Body of pancreas (tissue), 4 donors: ENCODE data around the gene PRCC. TPM values are rescaled to one million over a fixed set of nuclear protein-coding genes. Genes with fewer than 3 reads are reported as not detected.

Experiments
- ATAC-seq: fragments of 150-250 bp; one replicate; pipeline ENCODE4 v1.9.1; 2016
- DNase-seq, 4 donors: peaks; one replicate each; pipeline ENCODE4 v3.0.0-alpha.2; 2019
- H3K27ac ChIP-seq, 4 donors: fragments of 200-600 bp; sonication (generic); 1 replicate in 3 of 4; 2 replicates in 1 of 4; pipeline versions ENCODE4 v1.5.1 to v1.6.1; 2016 to 2019; ENCODE audit warnings: mild to moderate bottlenecking in 1 of 4, mixed read lengths in 1 of 4, moderate library complexity in 1 of 4
- H3K27me3 ChIP-seq, 2 donors: fragments of 200-600 bp; sonication (generic); one replicate each; pipeline ENCODE4 v1.6.0; 2016; ENCODE audit warnings: mild to moderate bottlenecking in 1 of 2
- H3K36me3 ChIP-seq, 2 donors: fragments of 200-600 bp; sonication (generic); replicated peaks in 1 of 2; 2 replicates each; pipeline ENCODE4 v1.5.1; 2016; ENCODE audit warnings: low read depth in 2 of 2; ENCODE audit not compliant: insufficient read depth in 1 of 2
- H3K4me1 ChIP-seq: fragments of 200-600 bp; sonication (generic); one replicate; pipeline ENCODE4 v1.6.0; 2016
- H3K4me3 ChIP-seq, 2 donors: fragments of 200-600 bp; sonication (generic); 1 replicate in 1 of 2; 2 replicates in 1 of 2; pipeline ENCODE4 v1.5.1; 2016 to 2019
- H3K9me3 ChIP-seq, 3 donors: fragments of 200-600 bp; sonication (generic); 1 replicate in 2 of 3; 2 replicates in 1 of 3; pipeline ENCODE4 v1.5.1; 2016
- POLR2A ChIP-seq, 3 donors: fragments of 450-650 bp; IDR thresholded peaks; one replicate each; pipeline ENCODE4 v1.6.1; 2016; ENCODE audit warnings: antibody characterized with exemption in 3 of 3, mild to moderate bottlenecking in 2 of 3
- WGBS, 2 donors: methylation state at CpG; one replicate each; pipeline ENCODE4 v1.1.5; 2017; 5-methylcytosine and 5-hydroxymethylcytosine counted together
- intact Hi-C: fragments of 100-400 bp; cut with DNase I; formaldehyde crosslinking; loops from one replicate; pipeline ENCODE4 v1.15.1; 2023
- total RNA-seq, 2 donors: library from RNA; depleted of rRNA; stranded (reverse); fragments of >200 nt; gene quantifications; one replicate each; pipeline ENCODE4 v1.1.0, GENCODE V29; 2016
- TF ChIP-seq, protein P1 (sequence below), 7 experiments: fragments of 450-650 bp in 4 of 7; fragments of 200-600 bp in 3 of 7; sonication (generic) in 3 of 7; IDR thresholded peaks; one replicate each; pipeline ENCODE4 v1.5.1; 2016 to 2019; ENCODE audit warnings: antibody characterized with exemption in 7 of 7

Gene PRCC
- total RNA-seq, 2 donors from 2014 or later: 19.2 to 28.3 TPM

DNA sequence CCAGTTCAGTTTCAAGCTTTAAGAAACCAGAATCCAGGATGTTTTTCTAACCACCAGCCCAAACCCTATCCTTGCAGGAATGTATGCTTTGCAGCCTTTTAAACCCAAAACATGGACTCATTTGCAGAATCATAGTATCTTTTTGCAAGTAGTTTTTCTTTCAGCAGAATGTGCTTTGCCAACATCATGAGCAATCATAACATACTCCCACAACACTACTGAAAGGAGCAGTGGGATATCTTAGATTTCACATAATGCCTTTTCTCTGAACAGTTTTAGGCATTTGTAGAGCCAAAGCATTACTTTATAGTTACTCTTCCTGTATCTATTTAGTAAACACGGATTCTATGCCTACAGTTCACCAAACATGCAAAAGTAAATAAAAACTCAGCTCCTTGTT, 59.3 kb downstream of the PRCC start:
- Histone ChIP-seq H3K9me3 (no peaks in the 10 kb centered on the region), H3K27me3 (no peaks in the 10 kb centered on the region), H3K36me3 (no peaks in the 10 kb centered on the region), H3K27ac (no peak overlapping the region), H3K4me1 (no peaks in the 10 kb centered on the region), H3K4me3 (no peak overlapping the region)
- TF ChIP-seq, protein P1, sequence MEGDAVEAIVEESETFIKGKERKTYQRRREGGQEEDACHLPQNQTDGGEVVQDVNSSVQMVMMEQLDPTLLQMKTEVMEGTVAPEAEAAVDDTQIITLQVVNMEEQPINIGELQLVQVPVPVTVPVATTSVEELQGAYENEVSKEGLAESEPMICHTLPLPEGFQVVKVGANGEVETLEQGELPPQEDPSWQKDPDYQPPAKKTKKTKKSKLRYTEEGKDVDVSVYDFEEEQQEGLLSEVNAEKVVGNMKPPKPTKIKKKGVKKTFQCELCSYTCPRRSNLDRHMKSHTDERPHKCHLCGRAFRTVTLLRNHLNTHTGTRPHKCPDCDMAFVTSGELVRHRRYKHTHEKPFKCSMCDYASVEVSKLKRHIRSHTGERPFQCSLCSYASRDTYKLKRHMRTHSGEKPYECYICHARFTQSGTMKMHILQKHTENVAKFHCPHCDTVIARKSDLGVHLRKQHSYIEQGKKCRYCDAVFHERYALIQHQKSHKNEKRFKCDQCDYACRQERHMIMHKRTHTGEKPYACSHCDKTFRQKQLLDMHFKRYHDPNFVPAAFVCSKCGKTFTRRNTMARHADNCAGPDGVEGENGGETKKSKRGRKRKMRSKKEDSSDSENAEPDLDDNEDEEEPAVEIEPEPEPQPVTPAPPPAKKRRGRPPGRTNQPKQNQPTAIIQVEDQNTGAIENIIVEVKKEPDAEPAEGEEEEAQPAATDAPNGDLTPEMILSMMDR (IDR thresholded peaks at IDR 0.05): no peak
- TF ChIP-seq POLR2A (IDR thresholded peaks at IDR 0.05): no peak
- WGBS, 2 donors: 50 to 67% methylated on average over 1 of the region's 1 CpG
- intact Hi-C loops: no loop called here
- no peak for ATAC-seq
- no peak for DNase-seq

DNA sequence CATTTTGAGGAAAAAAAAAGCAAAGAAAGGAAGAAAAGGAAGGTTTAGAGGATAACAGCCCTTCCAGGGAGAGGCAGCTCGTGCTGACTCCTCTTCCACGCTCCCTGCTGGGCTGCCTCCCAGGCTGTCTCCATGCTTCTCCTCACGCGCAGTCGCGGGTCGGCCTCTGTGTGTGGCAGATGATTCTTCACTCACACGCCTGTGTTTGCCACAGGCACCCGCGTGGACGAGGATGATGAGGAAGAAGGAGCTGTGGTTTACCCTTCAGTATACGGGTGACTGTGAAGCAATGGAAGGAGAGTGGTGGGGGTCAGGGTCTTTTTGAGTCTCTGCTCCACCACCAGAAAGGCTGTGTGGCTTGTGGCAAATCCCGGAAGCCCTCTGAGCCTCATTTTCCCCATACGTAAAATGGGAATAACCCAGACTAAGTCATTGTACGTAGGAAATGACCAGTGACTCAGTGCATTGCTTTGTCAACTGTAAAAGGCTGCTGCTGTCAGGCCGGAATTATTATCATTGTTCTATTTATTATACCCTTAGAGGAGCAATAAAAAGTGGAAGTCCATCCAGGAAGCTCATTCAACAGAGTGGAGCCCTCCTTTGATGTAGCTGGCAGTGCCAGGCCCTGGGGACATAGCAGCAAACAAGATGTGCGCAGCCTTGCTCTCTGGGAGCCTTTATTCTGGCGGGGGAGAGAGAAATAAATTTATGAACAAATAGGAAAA, 61.2 kb downstream of the PRCC start:
- H3K9me3 ChIP-seq: no peaks in the 10 kb centered on the region
- H3K4me3 ChIP-seq: no peak overlapping the region
- intact Hi-C loops: no loop called here
- no peaks in the 10 kb centered on the region for H3K4me1 ChIP-seq
- TF ChIP-seq, protein P1 (IDR thresholded peaks at IDR 0.05): no peak
- H3K27ac ChIP-seq: no peak overlapping the region
- ATAC-seq: no peak
- DNase-seq: no peak
- no peaks in the 10 kb centered on the region for H3K36me3 ChIP-seq
- 57 to 63% methylated on average over 18 of the region's 18 CpGs for WGBS, 2 donors
- no peaks in the 10 kb centered on the region for H3K27me3 ChIP-seq

DNA sequence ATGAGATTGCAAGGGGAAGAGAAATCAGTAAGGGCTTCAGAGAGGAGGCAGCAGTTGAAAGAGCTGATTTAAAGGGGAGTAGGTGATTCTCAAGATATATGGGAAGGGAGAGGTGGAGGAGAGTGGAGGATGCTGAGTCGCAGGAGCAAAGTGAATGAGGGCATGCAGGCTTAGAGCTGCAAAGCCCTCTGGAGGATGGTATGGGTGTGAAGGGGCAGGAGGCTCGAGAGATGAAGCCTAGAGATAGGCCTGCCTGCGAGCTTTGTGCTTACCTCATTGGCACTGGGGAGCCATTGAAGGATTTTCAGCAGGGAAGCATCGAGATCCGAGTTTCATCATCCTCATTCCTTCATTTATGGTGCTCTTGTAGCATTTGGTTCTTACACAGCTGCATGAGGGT, 65.1 kb downstream of the PRCC start:
- 25 to 47% methylated on average over 4 to 5 of the region's 5 CpGs for WGBS, 2 donors
- TF ChIP-seq POLR2A (IDR thresholded peaks at IDR 0.05): no peak
- TF ChIP-seq, protein P1 (IDR thresholded peaks at IDR 0.05): no peak
- Histone ChIP-seq H3K27me3 (no peaks in the 10 kb centered on the region), H3K27ac (no peak overlapping the region), H3K4me1 (no peaks in the 10 kb centered on the region), H3K4me3 (no peak overlapping the region), H3K36me3 (no peaks in the 10 kb centered on the region), H3K9me3 (no peaks in the 10 kb centered on the region)
- intact Hi-C loops: no loop called here
- ATAC-seq: no peak
- DNase-seq: no peak

- peak in 1 of 4 donors; percentile 42 for DNase-seq
- 24 to 47% methylated on average over 2 of the region's 2 CpGs for WGBS, 2 donors
- no peaks in the 10 kb centered on the region for H3K27me3 ChIP-seq
- no peaks in the 10 kb centered on the region for H3K4me1 ChIP-seq
- no peak for TF ChIP-seq POLR2A (IDR thresholded peaks at IDR 0.05)
- TF ChIP-seq, protein P1 (IDR thresholded peaks at IDR 0.05): no peak
- ATAC-seq: no peak
- no peaks in the 10 kb centered on the region for H3K9me3 ChIP-seq
- no peaks in the 10 kb centered on the region for H3K36me3 ChIP-seq
- H3K27ac ChIP-seq: no peak overlapping the region
- intact Hi-C loops: no loop called here
- no peak overlapping the region for H3K4me3 ChIP-seq
These were observed 66.3 kb downstream of the PRCC start for GRCh38 chr1:156833603-156834002.

GRCh38 chr1:156834322-156834721, 67.0 kb downstream of the PRCC start:
- intact Hi-C loops: no loop called here
- H3K27me3 ChIP-seq: no peaks in the 10 kb centered on the region
- no peak for ATAC-seq

More at GRCh38 chr1:156834322-156834721, 67.0 kb downstream of the PRCC start:
- TF ChIP-seq, protein P1 (IDR thresholded peaks at IDR 0.05): no peak
- no peak for TF ChIP-seq POLR2A (IDR thresholded peaks at IDR 0.05)
- no peak overlapping the region for H3K4me3 ChIP-seq
- no peaks in the 10 kb centered on the region for H3K36me3 ChIP-seq
- no peaks in the 10 kb centered on the region for H3K4me1 ChIP-seq
- DNase-seq: no peak
- H3K27ac ChIP-seq: no peak overlapping the region
- WGBS, 2 donors: 63 to 74% methylated on average over 3 of the region's 3 CpGs
- no peaks in the 10 kb centered on the region for H3K9me3 ChIP-seq
